Endothelial cell of umbilical vein (primary cell): Measurements from ENCODE around the gene PTPRF. TPM values are rescaled to one million over a fixed set of nuclear protein-coding genes. Genes with fewer than 3 reads are reported as not detected.

Source experiments
- BruUV-seq: library from RNA; stranded (reverse); fragments of 400-500 nt; replicated peaks from 2 replicates; lab custom pipeline; 2021; lab: Mats Ljungman, UMichigan
- CTCF ChIA-PET: fragments of 300-600, 350-600 bp; sonication (Branson Sonifier 250); formaldehyde crosslinking; loops from one replicate; lab custom pipeline; 2021; ENCODE audit warnings: antibody characterized with exemption, inconsistent platforms; lab: Charles Lee
- POLR2A ChIA-PET: fragments of 300-600, 350-600 bp; sonication (Branson Sonifier 250); formaldehyde crosslinking; loops from one replicate; lab custom pipeline; 2021; ENCODE audit warnings: antibody characterized with exemption, inconsistent platforms; lab: Charles Lee
- DNase-seq: peaks from one replicate; pipeline ENCODE4 v3.0.0-alpha.2; 2011; ENCODE audit warnings: low read depth, low spot score
- FAIRE-seq: peaks from 2 replicates; lab custom pipeline; 2011; peaks lifted over from hg19 to GRCh38; lab: Jason Lieb, UNC
- H2AFZ ChIP-seq: 2 replicates; pipeline ENCODE4 v1.6.0; 2012; ENCODE audit warnings: low read depth, low read length, control low read depth, inconsistent platforms
- H3K27ac ChIP-seq: 2 replicates; pipeline ENCODE4 v1.5.1; 2011; ENCODE audit warnings: low read depth, mild to moderate bottlenecking, control low read depth, low read length, moderate library complexity; ENCODE audit not compliant: insufficient read depth
- H3K27me3 ChIP-seq, 2 experiments: 2 replicates each; pipeline versions ENCODE4 v1.6.0 to v1.6.1; 2011; ENCODE audit warnings: low read length in 2 of 2, mixed read lengths in 1 of 2; ENCODE audit not compliant: control insufficient read depth in 2 of 2, insufficient read depth in 2 of 2
- H3K36me3 ChIP-seq, 2 experiments: 2 replicates in 1 of 2; 3 replicates in 1 of 2; pipeline ENCODE4 v1.5.1; 2011; ENCODE audit warnings: low read length in 2 of 2, mild to moderate bottlenecking in 1 of 2, moderate library complexity in 1 of 2; ENCODE audit not compliant: control insufficient read depth in 2 of 2, insufficient read depth in 2 of 2; ENCODE audit errors: extremely low read depth in 1 of 2
- H3K4me1 ChIP-seq: 3 replicates; pipeline ENCODE4 v1.5.1; 2011; ENCODE audit warnings: mild to moderate bottlenecking, low read length; ENCODE audit not compliant: control insufficient read depth, insufficient read depth; ENCODE audit errors: extremely low read depth
- H3K4me2 ChIP-seq: 2 replicates; pipeline ENCODE4 v1.6.1; 2011; ENCODE audit warnings: low read length, control low read depth, mixed read lengths; ENCODE audit not compliant: insufficient read depth
- H3K4me3 ChIP-seq, 3 experiments: fragments of 200-600 bp in 1 of 3; sonication (generic), shearing (Covaris generic) in 1 of 3; replicated peaks in 1 of 3; 2 replicates each; pipeline ENCODE4 v1.5.1; 2011 to 2016; ENCODE audit warnings: control low read depth in 3 of 3, low read length in 3 of 3, mild to moderate bottlenecking in 2 of 3, inconsistent platforms in 1 of 3, low read depth in 1 of 3, moderate library complexity in 1 of 3; ENCODE audit not compliant: insufficient read depth in 1 of 3
- H3K79me2 ChIP-seq: 2 replicates; pipeline ENCODE4 v1.6.0; 2012; ENCODE audit warnings: low read length, inconsistent platforms; ENCODE audit not compliant: control insufficient read depth, insufficient read depth
- H3K9ac ChIP-seq: replicated peaks from 2 replicates; pipeline ENCODE3; 2011; ENCODE audit warnings: low read length, control low read depth; ENCODE audit not compliant: insufficient read depth; ENCODE audit errors: extremely low read depth
- H3K9me1 ChIP-seq: replicated peaks from 3 replicates; pipeline ENCODE4 v1.6.0; 2011; ENCODE audit warnings: mild to moderate bottlenecking, low read length; ENCODE audit not compliant: control insufficient read depth, insufficient read depth; ENCODE audit errors: extremely low read depth
- H3K9me3 ChIP-seq: replicated peaks from 2 replicates; pipeline ENCODE4 v1.5.1; 2012; ENCODE audit warnings: low read length, inconsistent platforms; ENCODE audit not compliant: control insufficient read depth, insufficient read depth
- H4K20me1 ChIP-seq: replicated peaks from 2 replicates; pipeline ENCODE3; 2011; ENCODE audit warnings: mild to moderate bottlenecking, low read length; ENCODE audit not compliant: control insufficient read depth, insufficient read depth; ENCODE audit errors: extremely low read depth
- CTCF ChIP-seq, 2 donors: IDR thresholded peaks; 1 replicate in 1 of 2; 2 replicates in 1 of 2; pipeline ENCODE4 v1.5.1; 2011; ENCODE audit warnings: low read length in 2 of 2, mild to moderate bottlenecking in 2 of 2, moderate library complexity in 2 of 2, control low read depth in 1 of 2, inconsistent platforms in 1 of 2, low read depth in 1 of 2; ENCODE audit not compliant: insufficient read depth in 1 of 2; ENCODE audit errors: extremely low read depth in 1 of 2
- EZH2 ChIP-seq: IDR thresholded peaks from 2 replicates; pipeline ENCODE4 v1.6.1; 2012; ENCODE audit warnings: borderline replicate concordance, low read depth, mild to moderate bottlenecking, moderate library complexity, low read length, inconsistent platforms; ENCODE audit not compliant: severe bottlenecking
- FOS ChIP-seq: IDR thresholded peaks from 2 replicates; pipeline ENCODE4 v1.6.1; 2011; ENCODE audit warnings: mild to moderate bottlenecking, low read length, moderate library complexity, borderline replicate concordance; ENCODE audit not compliant: insufficient read depth
- GATA2 ChIP-seq: IDR thresholded peaks from 2 replicates; pipeline ENCODE4 v1.7.0; 2011; ENCODE audit warnings: low read depth, mild to moderate bottlenecking, moderate library complexity, mixed read lengths, low read length; ENCODE audit not compliant: insufficient read length, insufficient read depth
- JUN ChIP-seq: IDR thresholded peaks from 2 replicates; pipeline ENCODE4 v1.6.1; 2011; ENCODE audit warnings: borderline replicate concordance, low read depth; ENCODE audit not compliant: insufficient read length, insufficient read depth
- MAX ChIP-seq: IDR thresholded peaks from 2 replicates; pipeline ENCODE4 v1.6.1; 2011; ENCODE audit not compliant: insufficient read depth, insufficient read length
- MYC ChIP-seq: IDR thresholded peaks from one replicate; pipeline ENCODE4 v1.6.1; 2011; ENCODE audit warnings: mild to moderate bottlenecking, low read depth, low read length
- POLR2A ChIP-seq: IDR thresholded peaks from 2 replicates; pipeline ENCODE4 v1.6.1; 2012; ENCODE audit warnings: low read depth, mild to moderate bottlenecking, control low read depth, low read length
- POLR2AphosphoS5 ChIP-seq: IDR thresholded peaks from 2 replicates; pipeline ENCODE4 v1.6.1; 2012; ENCODE audit warnings: low read depth, mild to moderate bottlenecking, control low read depth, low read length, moderate library complexity; ENCODE audit not compliant: insufficient read depth
- dilution Hi-C: fragments of 300-500 bp; cut with MboI; formaldehyde crosslinking; loops from one replicate; pipeline ENCODE4 v1.15.0; 2019; ENCODE audit warnings: low sequenced_read_pairs; ENCODE audit not compliant: extremely low pct_ligation_motif_present
- intact Hi-C: fragments of 100-400 bp; cut with micrococcal nuclease; formaldehyde crosslinking; loops from one replicate; pipeline ENCODE4 v1.10.0; 2022
- polyA plus RNA-seq, 4 experiments: library from polyadenylated mRNA; depleted of rRNA in 3 of 4; stranded (reverse) in 3 of 4; unstranded in 1 of 4; fragments of >200 nt; gene quantifications; 2 replicates each; pipeline versions ENCODE4 v1.2.1 to v1.2.3, GENCODE V29; 2011 to 2012; ENCODE audit warnings: missing spikeins in 1 of 4
- total RNA-seq: library from RNA; stranded (reverse); gene quantifications from 2 replicates; pipeline ENCODE4 v1.2.3, GENCODE V29; 2021

PTPRF gene
- total and polyA plus RNA-seq, 2 donors (not counting 3 experiments of a cell fraction or from before 2014, with no cell fraction given), result 217 to 338 TPM

- Histone ChIP-seq H3K27ac (no peak overlapping the region), H3K79me2 (peaks cover 1% of the 10 kb centered on the region), H3K4me1 (peaks cover 5% of the 10 kb centered on the region), H3K9ac (no peak overlapping the region), H3K9me1 (no peaks in the 10 kb centered on the region), H3K36me3 (peaks cover 14 to 42% of the 10 kb centered on the region in 2 experiments), H3K9me3 (no peaks in the 10 kb centered on the region), H3K27me3 (no peaks in the 10 kb centered on the region), H2AFZ (no peak overlapping the region), H3K4me3 (no peak overlapping the region), H4K20me1 (no peaks in the 10 kb centered on the region), H3K4me2 (no peak overlapping the region)
- no peak for DNase-seq
- ChIA-PET POLR2A (no interaction called here), CTCF (interaction anchor here (1.5 kb wide), 1 partner anchor 12 kb away, joined by 3 read pairs; no protein-coding TSS in a partner anchor)
- dilution Hi-C loops (no loop called here), intact Hi-C loops (no loop called here)
- TF ChIP-seq FOS, result no peak
- no peak for TF ChIP-seq EZH2
- TF ChIP-seq JUN, result no peak
- TF ChIP-seq CTCF (IDR thresholded peaks at IDR 0.05; ENCODE audit: extremely low read depth in 1 of 2, insufficient read depth in 1 of 2, low read depth in 1 of 2, low read length in 2 of 2), result no peak
- TF ChIP-seq POLR2A, result no peak
- no peak for TF ChIP-seq POLR2AphosphoS5
- no peak for TF ChIP-seq MAX
- TF ChIP-seq GATA2, result no peak
- no peak for TF ChIP-seq MYC
- no peak for FAIRE-seq
- no TSS peak for BruUV-seq
These were observed 39.6 kb downstream of the PTPRF start for GRCh38 chr1:43570277-43570676.
